ENCODE results near the gene CAPS. TPM values are rescaled to one million over a fixed set of nuclear protein-coding genes. Genes with fewer than 3 reads are reported as not detected.

CAPS gene
- total and polyA plus RNA-seq, 2 experiments from 2014 or later = 15.5 to 17.8 TPM

DNA sequence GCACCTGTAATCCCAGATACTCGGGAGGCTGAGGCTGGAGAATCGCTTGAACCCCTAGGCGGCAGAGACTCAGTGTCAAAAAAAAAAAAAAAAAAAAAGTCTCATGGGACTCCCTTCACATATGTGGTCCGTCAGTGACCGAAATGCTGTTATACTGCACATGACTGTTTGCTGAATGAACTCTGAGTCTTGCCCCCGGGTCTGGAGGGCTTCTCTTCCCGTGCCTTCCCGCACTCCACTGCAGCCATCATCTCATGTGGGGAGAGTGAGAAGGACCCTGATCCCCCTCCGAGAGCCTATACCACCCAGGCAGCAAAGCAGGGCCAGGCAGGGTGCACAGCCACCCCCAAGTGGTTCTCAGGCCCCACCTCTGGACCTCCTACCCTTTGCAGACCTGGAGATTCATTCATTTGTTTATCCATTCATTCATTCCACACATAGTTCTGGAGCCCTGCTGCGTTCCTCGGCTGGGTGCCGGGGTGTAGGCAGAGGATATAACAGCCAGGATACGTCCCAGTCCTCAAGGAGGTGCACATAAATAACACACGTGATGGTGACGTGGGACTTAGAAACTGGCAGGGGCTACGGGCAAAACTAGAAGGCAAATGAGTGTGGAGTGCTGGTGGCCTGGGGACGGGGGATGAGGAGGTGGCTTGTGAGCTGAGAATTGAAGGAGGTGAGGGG, 24.6 kb upstream of the CAPS start:
- Histone ChIP-seq H3K9me3 (ENCODE audit: low read depth) (no peaks in the 10 kb centered on the region), H3K9me2 (replicated peaks; ENCODE audit: insufficient read depth) (no peaks in the 10 kb centered on the region), H2AFZ (no peak overlapping the region), H3K4me1 (ENCODE audit: insufficient read depth) (peaks cover 12% of the 10 kb centered on the region), H4K20me1 (ENCODE audit: insufficient read depth, poor library complexity, severe bottlenecking) (no peaks in the 10 kb centered on the region), H3K36me3 (replicated peaks; ENCODE audit: insufficient read depth, low read depth) (no peaks in the 10 kb centered on the region), H3K4me2 (no peak overlapping the region), H3K79me2 (no peaks in the 10 kb centered on the region), H3K27ac (no peak overlapping the region), H3K27me3 (no peaks in the 10 kb centered on the region), H3K4me3 (no peak overlapping the region)
- DNase-seq (ENCODE audit: low spot score) = no peak
- WGBS (ENCODE audit: low lambda C conversion rate, missing lambda C conversion rate) = 63% methylated on average over 17 of the region's 17 CpGs
- TF ChIP-seq, protein P1, sequence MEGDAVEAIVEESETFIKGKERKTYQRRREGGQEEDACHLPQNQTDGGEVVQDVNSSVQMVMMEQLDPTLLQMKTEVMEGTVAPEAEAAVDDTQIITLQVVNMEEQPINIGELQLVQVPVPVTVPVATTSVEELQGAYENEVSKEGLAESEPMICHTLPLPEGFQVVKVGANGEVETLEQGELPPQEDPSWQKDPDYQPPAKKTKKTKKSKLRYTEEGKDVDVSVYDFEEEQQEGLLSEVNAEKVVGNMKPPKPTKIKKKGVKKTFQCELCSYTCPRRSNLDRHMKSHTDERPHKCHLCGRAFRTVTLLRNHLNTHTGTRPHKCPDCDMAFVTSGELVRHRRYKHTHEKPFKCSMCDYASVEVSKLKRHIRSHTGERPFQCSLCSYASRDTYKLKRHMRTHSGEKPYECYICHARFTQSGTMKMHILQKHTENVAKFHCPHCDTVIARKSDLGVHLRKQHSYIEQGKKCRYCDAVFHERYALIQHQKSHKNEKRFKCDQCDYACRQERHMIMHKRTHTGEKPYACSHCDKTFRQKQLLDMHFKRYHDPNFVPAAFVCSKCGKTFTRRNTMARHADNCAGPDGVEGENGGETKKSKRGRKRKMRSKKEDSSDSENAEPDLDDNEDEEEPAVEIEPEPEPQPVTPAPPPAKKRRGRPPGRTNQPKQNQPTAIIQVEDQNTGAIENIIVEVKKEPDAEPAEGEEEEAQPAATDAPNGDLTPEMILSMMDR (IDR thresholded peaks at IDR 0.05; ENCODE audit: poor library complexity) = no peak
- no peak for TF ChIP-seq EZH2 (IDR thresholded peaks at IDR 0.05; ENCODE audit: borderline replicate concordance)
- TF ChIP-seq EZH2phosphoT487 (IDR thresholded peaks at IDR 0.05; ENCODE audit: low read depth, severe bottlenecking, unreplicated experiment) = no peak

DNA sequence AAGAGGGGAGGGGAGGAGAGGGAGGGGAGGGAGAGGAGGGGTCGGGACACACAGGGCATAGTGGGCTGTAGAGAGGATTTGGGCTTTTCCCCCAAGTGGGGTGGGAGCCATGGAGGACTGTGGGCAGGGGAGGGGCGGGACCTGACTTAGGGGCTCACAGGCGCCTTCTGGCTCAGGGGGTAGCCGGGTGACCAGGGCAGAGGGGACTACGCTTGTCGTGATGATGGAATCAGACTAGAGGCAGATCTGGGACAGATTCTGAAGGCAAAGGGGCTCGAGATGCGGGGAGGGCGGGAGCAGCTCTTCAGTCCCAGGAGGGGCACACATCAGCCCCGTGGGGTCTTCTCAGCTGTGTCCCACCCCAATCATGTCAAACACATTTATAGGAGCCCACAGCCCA, 24.0 kb upstream of the CAPS start:
- H3K9me3 ChIP-seq (ENCODE audit: low read depth) = no peaks in the 10 kb centered on the region
- WGBS (ENCODE audit: low lambda C conversion rate, missing lambda C conversion rate) = 73% methylated on average over 5 of the region's 10 CpGs
- DNase-seq (ENCODE audit: low spot score) = no peak
- H2AFZ ChIP-seq = no peak overlapping the region
- H3K79me2 ChIP-seq = no peaks in the 10 kb centered on the region
- H3K4me2 ChIP-seq = no peak overlapping the region
- H3K27me3 ChIP-seq = no peaks in the 10 kb centered on the region
- H3K4me3 ChIP-seq = no peak overlapping the region
- H3K27ac ChIP-seq = no peak overlapping the region
- no peaks in the 10 kb centered on the region for H3K36me3 ChIP-seq (replicated peaks; ENCODE audit: insufficient read depth, low read depth)
- H3K9me2 ChIP-seq (replicated peaks; ENCODE audit: insufficient read depth) = no peaks in the 10 kb centered on the region
- no peaks in the 10 kb centered on the region for H4K20me1 ChIP-seq (ENCODE audit: insufficient read depth, poor library complexity, severe bottlenecking)
- TF ChIP-seq, protein P1 (IDR thresholded peaks at IDR 0.05; ENCODE audit: poor library complexity) = no peak
- no peak for TF ChIP-seq EZH2 (IDR thresholded peaks at IDR 0.05; ENCODE audit: borderline replicate concordance)
- no peak for TF ChIP-seq EZH2phosphoT487 (IDR thresholded peaks at IDR 0.05; ENCODE audit: low read depth, severe bottlenecking, unreplicated experiment)
- peaks cover 12% of the 10 kb centered on the region for H3K4me1 ChIP-seq (ENCODE audit: insufficient read depth)

DNA sequence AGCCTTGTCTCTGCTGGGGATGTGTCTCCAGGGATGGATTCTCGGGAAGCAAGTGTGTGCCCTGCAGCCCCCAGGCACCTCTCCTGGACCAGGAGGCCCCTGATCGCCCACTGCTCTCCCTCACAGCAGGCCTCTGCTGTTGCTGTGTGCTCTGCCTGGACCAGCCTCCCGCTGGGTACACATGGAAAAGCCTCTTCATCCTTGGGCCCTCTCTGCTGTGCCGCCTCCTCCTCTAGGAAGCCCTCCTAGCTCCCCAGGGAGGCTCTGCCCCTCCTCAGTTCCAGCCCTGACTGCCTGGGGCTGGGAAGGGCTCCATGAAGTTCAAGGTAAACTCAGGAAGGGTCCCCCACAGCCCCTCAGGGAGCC, 22.5 kb upstream of the CAPS start:
- H3K79me2 ChIP-seq = no peaks in the 10 kb centered on the region
- no peak overlapping the region for H2AFZ ChIP-seq
- H3K4me2 ChIP-seq = no peak overlapping the region
- peaks cover 12% of the 10 kb centered on the region for H3K4me1 ChIP-seq (ENCODE audit: insufficient read depth)
- H3K9me3 ChIP-seq (ENCODE audit: low read depth) = no peaks in the 10 kb centered on the region
- H4K20me1 ChIP-seq (ENCODE audit: insufficient read depth, poor library complexity, severe bottlenecking) = no peaks in the 10 kb centered on the region
- no peak overlapping the region for H3K27ac ChIP-seq
- 83% methylated on average over 4 of the region's 4 CpGs for WGBS (ENCODE audit: low lambda C conversion rate, missing lambda C conversion rate)
- no peaks in the 10 kb centered on the region for H3K36me3 ChIP-seq (replicated peaks; ENCODE audit: insufficient read depth, low read depth)
- no peak for DNase-seq (ENCODE audit: low spot score)
- no peak overlapping the region for H3K4me3 ChIP-seq
- TF ChIP-seq, protein P1 (IDR thresholded peaks at IDR 0.05; ENCODE audit: poor library complexity) = no peak
- H3K9me2 ChIP-seq (replicated peaks; ENCODE audit: insufficient read depth) = no peaks in the 10 kb centered on the region
- no peaks in the 10 kb centered on the region for H3K27me3 ChIP-seq

Data from hepatocyte (in vitro differentiated cells).